Right hindlimb (tissue), 1 donor: ENCODE measurements around the gene CRYBG1.
"Not testable (repeated sequence)": the region's sequence is repeated elsewhere in the genome, so short reads cannot be mapped to it uniquely, and the experiment has no call there.

Experiments
- DNase-seq: peaks from one replicate; pipeline ENCODE4 v3.0.0-alpha.2; 2018

CRYBG1 gene

GRCh38 chr6:106533054-106533453, 172.5 kb downstream of the CRYBG1 start:
- no peak for DNase-seq

- no peak for DNase-seq
Observed at GRCh38 chr6:106534004-106534403, 173.5 kb downstream of the CRYBG1 start.

- no peak for DNase-seq
Observed at GRCh38 chr6:106534564-106534982, 174.1 kb downstream of the CRYBG1 start.

DNA sequence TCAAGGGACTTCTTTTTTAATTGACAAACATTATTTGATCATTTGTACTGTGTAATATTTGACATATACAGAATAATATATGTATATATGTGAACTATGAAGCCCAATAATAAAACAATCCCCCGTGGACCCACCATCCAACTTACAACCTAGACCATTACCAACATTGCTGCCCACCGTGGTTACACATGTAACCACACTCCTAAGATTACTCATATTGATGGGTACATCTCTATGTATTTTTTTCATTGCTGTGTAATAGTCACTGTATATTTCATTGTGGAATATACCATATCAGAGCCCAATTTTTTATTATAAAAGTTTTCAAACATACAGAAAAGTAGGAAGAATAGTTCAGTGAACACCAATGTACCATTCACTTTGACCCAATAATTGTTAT, 174.5 kb downstream of the CRYBG1 start:
- no peak for DNase-seq

- no peak for DNase-seq
Observed at GRCh38 chr6:106536357-106536756, 175.8 kb downstream of the CRYBG1 start.

DNA sequence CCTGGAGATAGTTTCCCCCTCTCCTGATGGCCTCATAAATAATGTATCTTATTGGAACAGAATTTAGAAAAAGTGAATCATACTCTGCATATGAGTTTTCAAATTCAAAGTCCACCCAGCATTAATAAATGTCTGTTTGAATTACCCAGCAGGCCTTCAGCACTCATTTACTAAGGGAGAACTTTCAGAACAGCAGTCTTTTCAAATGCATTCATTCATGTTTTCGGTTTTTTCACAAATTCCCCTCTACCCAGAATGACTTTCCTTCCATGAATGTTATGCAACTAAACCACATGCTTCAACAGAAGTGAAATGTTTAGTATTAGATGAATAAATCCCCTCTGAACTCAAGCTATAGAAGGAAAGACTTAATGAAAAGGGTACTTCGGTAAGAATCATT, 176.3 kb downstream of the CRYBG1 start:
- DNase-seq = no peak

DNA sequence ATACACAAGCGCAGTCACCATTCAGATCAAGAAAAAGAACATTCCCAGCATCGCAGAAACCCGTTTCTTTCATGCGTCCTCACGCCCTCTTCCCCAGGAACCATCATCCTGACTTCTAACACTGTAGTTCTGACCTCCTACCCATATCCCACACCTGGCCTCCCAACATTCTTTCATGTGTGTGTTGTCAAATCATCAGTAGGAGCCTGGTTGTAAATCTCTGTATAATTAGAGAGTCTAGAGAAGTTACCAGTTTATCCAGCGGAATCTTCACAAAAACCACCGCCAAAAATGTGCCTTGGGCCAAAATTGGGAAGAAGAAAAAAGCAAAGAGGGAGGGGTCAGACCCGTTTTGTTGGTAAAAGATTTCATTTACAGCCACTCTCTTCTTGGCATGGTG, 177.1 kb downstream of the CRYBG1 start:
- DNase-seq = no peak

- DNase-seq = no peak
Observed at GRCh38 chr6:106538145-106538544, 177.6 kb downstream of the CRYBG1 start.

DNA sequence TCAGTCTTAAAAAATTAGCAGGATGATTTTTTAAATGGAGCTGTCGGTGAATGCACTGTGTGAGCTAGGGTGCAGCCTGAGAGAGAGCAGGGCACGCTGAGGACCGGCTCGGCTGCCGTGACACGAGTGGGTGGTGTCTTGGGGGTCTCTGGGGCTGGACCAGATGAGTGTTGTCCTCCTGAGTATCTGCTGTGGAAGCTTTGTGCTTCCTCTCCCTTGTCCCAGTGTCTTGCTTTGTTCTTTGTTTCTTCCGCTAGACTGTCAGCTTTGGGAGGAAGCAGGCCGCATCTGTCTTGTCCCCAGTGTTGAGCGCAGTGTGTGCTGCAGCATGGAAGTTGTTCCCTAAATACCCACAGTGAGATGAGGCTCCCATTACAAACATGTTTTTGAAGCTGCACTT, 179.4 kb downstream of the CRYBG1 start:
- no peak for DNase-seq

DNA sequence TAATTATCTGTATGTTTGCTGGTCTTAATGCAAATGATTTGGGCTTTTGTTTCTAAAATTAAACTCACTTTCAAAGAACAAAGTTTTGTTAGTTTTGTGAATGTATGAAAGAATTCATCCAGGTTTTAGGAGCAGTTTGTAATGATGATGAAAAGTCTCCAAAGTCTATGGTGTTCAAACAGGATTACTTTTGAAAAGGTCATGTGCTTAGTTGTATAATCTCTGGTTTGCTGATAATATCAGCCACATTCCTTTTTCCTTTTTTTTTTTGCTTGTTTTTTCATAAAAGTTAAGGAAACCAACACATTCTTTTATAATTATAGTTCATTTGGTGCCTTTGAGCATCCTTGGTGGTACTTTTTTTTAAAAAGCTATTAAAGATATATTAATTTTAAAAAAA, 179.9 kb downstream of the CRYBG1 start:
- DNase-seq = no peak

GRCh38 chr6:106540907-106541306, 180.4 kb downstream of the CRYBG1 start:
- DNase-seq = no peak

GRCh38 chr6:106546261-106546690, 185.8 kb downstream of the CRYBG1 start:
- DNase-seq = no peak

DNA sequence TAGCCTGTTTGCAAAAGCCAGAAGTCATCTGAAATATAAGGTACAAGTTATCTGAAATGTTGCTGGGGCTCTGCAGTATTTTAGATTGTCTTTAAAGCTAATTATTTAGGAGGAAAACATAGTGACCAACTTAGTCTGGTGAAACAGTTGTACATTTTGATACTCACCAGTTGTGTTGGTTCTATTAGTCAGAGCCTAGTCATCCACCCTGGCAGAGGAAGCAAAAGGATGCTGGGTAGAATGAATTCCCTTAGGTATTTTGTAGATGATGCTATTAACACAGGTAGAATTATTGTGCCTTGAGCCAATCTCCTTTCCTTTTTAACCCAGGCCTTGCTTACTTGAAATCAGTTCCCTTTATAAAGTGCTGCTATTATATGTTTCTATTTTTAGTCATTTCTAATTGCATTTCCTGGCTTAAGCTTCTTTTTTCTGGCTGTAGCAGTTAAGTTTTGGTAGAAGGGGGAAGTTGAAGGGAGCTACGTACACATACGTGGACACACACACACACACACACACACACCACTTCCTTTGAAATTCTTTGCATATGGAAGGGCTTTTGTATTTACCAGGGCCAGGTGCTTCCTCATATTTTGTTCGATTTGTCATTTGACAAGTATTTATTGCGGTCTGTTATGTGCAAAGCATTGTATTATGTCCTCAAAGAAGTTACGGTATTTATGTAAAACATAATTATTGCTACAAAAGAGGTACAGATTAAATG, 186.3 kb downstream of the CRYBG1 start:
- no peak for DNase-seq

- no peak for DNase-seq
Observed at GRCh38 chr6:106547601-106548453, 187.3 kb downstream of the CRYBG1 start.

GRCh38 chr6:106548926-106549455, 188.5 kb downstream of the CRYBG1 start:
- not testable (repeated sequence) for DNase-seq

DNA sequence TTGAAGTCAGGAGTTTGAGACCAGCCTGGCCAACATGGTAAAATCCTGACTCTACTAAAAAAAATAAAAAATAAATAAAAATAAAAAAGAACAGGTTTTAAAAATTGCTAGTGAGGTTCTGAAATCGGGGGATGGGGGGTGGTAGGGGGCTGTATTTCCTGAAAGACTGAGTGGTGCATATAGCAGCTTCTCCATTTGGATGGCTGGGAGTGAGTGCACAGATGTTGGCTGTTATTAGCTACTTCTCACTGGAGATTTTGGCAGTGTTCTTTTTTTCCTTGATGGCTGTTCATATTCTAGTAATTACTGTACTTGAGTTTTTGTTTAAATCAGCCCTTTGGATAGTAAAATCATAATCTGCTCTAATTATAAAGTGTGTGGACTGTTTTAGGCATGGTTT, 189.0 kb downstream of the CRYBG1 start:
- DNase-seq = no peak

DNA sequence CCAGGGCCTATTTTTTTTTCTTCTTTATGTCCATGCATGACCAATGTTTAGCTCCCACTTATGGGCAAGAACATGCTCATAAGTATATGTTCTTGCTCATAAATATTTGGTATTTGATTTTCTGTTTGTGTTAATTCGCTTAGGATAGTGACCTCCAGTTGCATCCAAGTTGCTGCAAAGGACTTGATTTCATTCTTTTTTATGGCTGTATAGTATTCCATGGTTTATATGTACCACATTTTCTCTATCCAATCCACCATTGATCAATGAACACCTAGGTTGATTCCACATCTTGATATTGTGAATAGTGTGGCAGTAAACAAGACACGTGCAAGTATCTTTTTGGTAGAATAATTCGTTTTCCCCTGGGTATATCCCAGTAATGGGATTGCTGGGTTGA, 190.6 kb downstream of the CRYBG1 start:
- DNase-seq = no peak

DNA sequence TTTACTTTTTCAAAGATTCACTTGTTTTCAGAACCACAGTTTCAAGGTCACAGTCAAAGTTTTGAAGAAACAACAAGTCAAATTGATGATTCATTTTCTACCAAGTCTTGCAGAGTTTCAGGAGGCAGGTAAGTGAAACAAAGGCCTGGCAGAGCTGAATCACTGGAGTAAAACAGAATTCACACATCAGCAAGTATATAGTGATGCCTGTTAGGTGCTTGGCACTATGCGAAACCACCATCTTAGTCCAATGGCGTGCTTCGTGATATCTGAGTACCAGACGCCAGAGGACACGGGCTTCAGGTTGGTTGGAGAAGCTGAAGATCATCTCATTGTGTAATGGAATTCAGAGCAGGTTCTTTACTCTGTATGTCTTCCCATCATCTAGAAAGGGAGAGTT, 192.9 kb downstream of the CRYBG1 start:
- DNase-seq = no peak

GRCh38 chr6:106555767-106556166, 195.2 kb downstream of the CRYBG1 start:
- no peak for DNase-seq

- DNase-seq = no peak
Observed at GRCh38 chr6:106556368-106556960, 195.9 kb downstream of the CRYBG1 start.

DNA sequence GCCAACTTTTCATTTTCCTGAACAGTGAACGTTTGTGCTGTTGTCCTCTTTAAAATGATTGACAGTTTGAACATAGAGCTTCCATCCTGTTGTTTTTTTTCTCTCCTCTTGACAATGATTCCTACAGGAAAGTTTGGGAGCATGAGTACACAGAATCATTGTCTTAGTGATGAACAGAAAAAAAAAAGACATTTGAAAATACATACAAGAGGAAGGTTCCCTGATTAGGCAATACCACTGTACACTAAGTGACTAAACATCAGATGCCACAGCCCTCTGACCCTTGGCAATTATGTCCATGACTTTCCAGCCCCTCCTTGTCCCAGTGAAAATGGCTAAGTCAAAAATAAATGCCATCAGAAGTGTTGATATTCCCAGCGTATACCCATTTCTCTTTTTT, 197.3 kb downstream of the CRYBG1 start:
- no peak for DNase-seq

- DNase-seq = no peak
Observed at GRCh38 chr6:106558364-106558763, 197.8 kb downstream of the CRYBG1 start.

DNA sequence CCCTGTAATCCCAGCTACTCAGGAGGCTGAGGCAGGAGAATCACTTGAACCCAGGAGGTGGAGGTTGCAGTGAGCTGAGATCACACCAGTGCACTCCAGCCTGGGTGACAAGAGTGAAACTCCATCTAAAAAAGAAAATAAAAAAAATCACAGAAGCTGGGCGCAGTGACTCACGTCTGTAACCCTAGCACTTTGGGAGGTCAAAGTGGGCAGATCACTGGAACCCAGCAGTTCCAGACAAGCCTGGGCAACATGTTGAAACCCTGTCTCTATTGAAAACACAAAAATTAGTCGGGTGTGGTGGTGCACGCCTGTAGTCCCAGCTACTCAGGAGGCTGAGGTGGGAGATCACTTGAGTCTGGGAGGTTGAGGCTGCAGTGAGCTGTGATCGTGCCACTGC, 199.1 kb downstream of the CRYBG1 start:
- not testable (repeated sequence) for DNase-seq
